Neural cell (in vitro differentiated cells): ENCODE results near the gene SSC5D.

Source experiments
- CTCF ChIP-seq: fragments of 450-650 bp; IDR thresholded peaks from 2 replicates; pipeline ENCODE4 v1.5.1; 2014; ENCODE audit warnings: antibody characterized with exemption, mild to moderate bottlenecking, moderate library complexity; ENCODE audit not compliant: poor library complexity, severe bottlenecking
- EP300 ChIP-seq: fragments of 450-650 bp; conservative IDR thresholded peaks from 2 replicates; pipeline ENCODE4 v1.6.1; 2014; ENCODE audit warnings: antibody characterized with exemption, mild to moderate bottlenecking, moderate library complexity; ENCODE audit not compliant: poor library complexity, severe bottlenecking
- EZH2 ChIP-seq: fragments of 200-600, 300-800 bp; shearing (Covaris generic), sonication (generic); IDR thresholded peaks from 2 replicates; pipeline ENCODE4 v1.6.1; 2014; ENCODE audit warnings: antibody characterized with exemption, low read length, borderline replicate concordance, mild to moderate bottlenecking; ENCODE audit not compliant: insufficient read depth, poor library complexity, severe bottlenecking
- RAD21 ChIP-seq: fragments of 450-650 bp; conservative IDR thresholded peaks from 2 replicates; pipeline ENCODE4 v1.6.1; 2014; ENCODE audit warnings: antibody characterized with exemption, mild to moderate bottlenecking, moderate library complexity
- TAF1 ChIP-seq: IDR thresholded peaks from 2 replicates; pipeline ENCODE4 v1.6.1; 2012; ENCODE audit warnings: low read depth

- TF ChIP-seq TAF1 (no peak), CTCF (no peak), EZH2 (no peak), RAD21 (no peak), EP300 (no peak)
Measured at GRCh38 chr19:55489711-55490477, 1.7 kb downstream of the SSC5D start.
